T-helper 2 cell treated with Interferon-gamma antibody and Interleukin-4, amounts not matched to agents 5 μg/mL and 100 μg/mL, for 36 hours (primary cell): ENCODE measurements around the gene MAP2K1.
"Not testable (repeated sequence)": the region's sequence is repeated elsewhere in the genome, so short reads cannot be mapped to it uniquely, and the experiment has no call there.

ENCODE experiments used
- DNase-seq: peaks from one replicate; pipeline ENCODE4 v3.0.0; 2021; ENCODE audit warnings: low spot score
- H3K27ac Mint-ChIP-seq: one replicate; pipeline ENCODE4 v1.8.0; 2021; ENCODE audit warnings: mild to moderate bottlenecking, mixed read lengths
- H3K27me3 Mint-ChIP-seq: one replicate; pipeline ENCODE4 v1.8.0; 2021; ENCODE audit warnings: low read depth, mixed read lengths
- H3K36me3 Mint-ChIP-seq: one replicate; pipeline ENCODE4 v1.8.0; 2021; ENCODE audit warnings: low read depth, mixed read lengths
- H3K4me1 Mint-ChIP-seq: one replicate; pipeline ENCODE4 v1.8.0; 2021; ENCODE audit warnings: low read depth, mixed read lengths
- H3K4me3 Mint-ChIP-seq: one replicate; pipeline ENCODE4 v1.8.0; 2022; ENCODE audit warnings: mild to moderate bottlenecking, moderate library complexity, mixed read lengths
- H3K9me3 Mint-ChIP-seq: one replicate; pipeline ENCODE4 v1.8.0; 2021; ENCODE audit warnings: mixed read lengths

The MAP2K1 gene

GRCh38 chr15:66387163-66388042 lies 691 bp downstream of the MAP2K1 start:
- Mint-ChIP-seq H3K4me1 (peaks cover 50% of the 10 kb centered on the region), H3K9me3 (no peaks in the 10 kb centered on the region), H3K4me3 (peak overlapping the region; percentile 97), H3K36me3 (peaks cover 26% of the 10 kb centered on the region), H3K27me3 (no peaks in the 10 kb centered on the region), H3K27ac (peak overlapping the region; percentile 83)
- peak; percentile 79 for DNase-seq

GRCh38 chr15:66388043-66388363 lies 1.3 kb downstream of the MAP2K1 start:
- peak overlapping the region; percentile 83 for H3K27ac Mint-ChIP-seq
- H3K27me3 Mint-ChIP-seq = no peaks in the 10 kb centered on the region
- H3K4me1 Mint-ChIP-seq = peaks cover 53% of the 10 kb centered on the region
- peak overlapping the region; percentile 97 for H3K4me3 Mint-ChIP-seq
- peaks cover 29% of the 10 kb centered on the region for H3K36me3 Mint-ChIP-seq
- no peaks in the 10 kb centered on the region for H3K9me3 Mint-ChIP-seq
- no peak for DNase-seq

- Mint-ChIP-seq H3K27me3 (no peaks in the 10 kb centered on the region), H3K9me3 (no peaks in the 10 kb centered on the region), H3K27ac (peak overlapping the region; percentile 75), H3K36me3 (peaks cover 33% of the 10 kb centered on the region), H3K4me1 (peaks cover 57% of the 10 kb centered on the region), H3K4me3 (peak overlapping the region; percentile 97)
- no peak for DNase-seq
Observed at GRCh38 chr15:66388576-66388975, 1.9 kb downstream of the MAP2K1 start.

GRCh38 chr15:66389098-66389858 lies 2.6 kb downstream of the MAP2K1 start:
- Mint-ChIP-seq H3K4me3 (peak overlapping the region; percentile 97), H3K36me3 (peaks cover 36% of the 10 kb centered on the region), H3K27ac (peak overlapping the region; percentile 86), H3K4me1 (peaks cover 64% of the 10 kb centered on the region), H3K27me3 (no peaks in the 10 kb centered on the region), H3K9me3 (no peaks in the 10 kb centered on the region)
- DNase-seq = no peak

- Mint-ChIP-seq H3K4me3 (peak overlapping the region; percentile 97), H3K36me3 (peaks cover 39% of the 10 kb centered on the region), H3K27ac (peak overlapping the region; percentile 86), H3K27me3 (no peaks in the 10 kb centered on the region), H3K4me1 (peaks cover 67% of the 10 kb centered on the region), H3K9me3 (no peaks in the 10 kb centered on the region)
- DNase-seq = no peak
Observed at GRCh38 chr15:66389859-66390381, 3.2 kb downstream of the MAP2K1 start.

GRCh38 chr15:66390678-66391077 lies 4.0 kb downstream of the MAP2K1 start:
- no peaks in the 10 kb centered on the region for H3K9me3 Mint-ChIP-seq
- no peak for DNase-seq
- peak overlapping the region; percentile 86 for H3K27ac Mint-ChIP-seq
- H3K4me1 Mint-ChIP-seq = peaks cover 69% of the 10 kb centered on the region
- no peaks in the 10 kb centered on the region for H3K27me3 Mint-ChIP-seq
- H3K36me3 Mint-ChIP-seq = peaks cover 44% of the 10 kb centered on the region
- peak overlapping the region; percentile 97 for H3K4me3 Mint-ChIP-seq

GRCh38 chr15:66393037-66393436 lies 6.3 kb downstream of the MAP2K1 start:
- not testable (repeated sequence) for H3K4me3 Mint-ChIP-seq, H3K27me3 Mint-ChIP-seq, H3K9me3 Mint-ChIP-seq, H3K27ac Mint-ChIP-seq, DNase-seq
- Mint-ChIP-seq H3K36me3 (peaks cover 53% of the 10 kb centered on the region), H3K4me1 (peaks cover 70% of the 10 kb centered on the region)

- no peak overlapping the region for H3K4me3 Mint-ChIP-seq
- no peak overlapping the region for H3K27ac Mint-ChIP-seq
- peaks cover 52% of the 10 kb centered on the region for H3K36me3 Mint-ChIP-seq
- no peaks in the 10 kb centered on the region for H3K27me3 Mint-ChIP-seq
- H3K4me1 Mint-ChIP-seq = peaks cover 65% of the 10 kb centered on the region
- no peak for DNase-seq
- no peaks in the 10 kb centered on the region for H3K9me3 Mint-ChIP-seq
Observed at GRCh38 chr15:66394472-66394871, 7.8 kb downstream of the MAP2K1 start.

GRCh38 chr15:66394915-66395314 lies 8.2 kb downstream of the MAP2K1 start:
- H3K4me3 Mint-ChIP-seq = no peak overlapping the region
- H3K36me3 Mint-ChIP-seq = peaks cover 49% of the 10 kb centered on the region
- no peaks in the 10 kb centered on the region for H3K9me3 Mint-ChIP-seq
- DNase-seq = no peak
- H3K27me3 Mint-ChIP-seq = no peaks in the 10 kb centered on the region
- no peak overlapping the region for H3K27ac Mint-ChIP-seq
- H3K4me1 Mint-ChIP-seq = peaks cover 62% of the 10 kb centered on the region

- DNase-seq = no peak
- H3K27ac Mint-ChIP-seq = no peak overlapping the region
- no peak overlapping the region for H3K4me3 Mint-ChIP-seq
- peaks cover 43% of the 10 kb centered on the region for H3K36me3 Mint-ChIP-seq
- H3K4me1 Mint-ChIP-seq = peaks cover 63% of the 10 kb centered on the region
- no peaks in the 10 kb centered on the region for H3K27me3 Mint-ChIP-seq
- H3K9me3 Mint-ChIP-seq = no peaks in the 10 kb centered on the region
Observed at GRCh38 chr15:66399276-66399675, 12.6 kb downstream of the MAP2K1 start.

- Mint-ChIP-seq H3K27me3 (no peaks in the 10 kb centered on the region), H3K4me3 (no peak overlapping the region), H3K27ac (peak overlapping the region; percentile 42), H3K4me1 (peaks cover 61% of the 10 kb centered on the region), H3K36me3 (peaks cover 38% of the 10 kb centered on the region), H3K9me3 (no peaks in the 10 kb centered on the region)
- DNase-seq = no peak
Observed at GRCh38 chr15:66400351-66400774, 13.7 kb downstream of the MAP2K1 start.

- peak overlapping the region; percentile 82 for H3K27ac Mint-ChIP-seq
- peaks cover 33% of the 10 kb centered on the region for H3K36me3 Mint-ChIP-seq
- no peaks in the 10 kb centered on the region for H3K9me3 Mint-ChIP-seq
- DNase-seq = no peak
- H3K4me1 Mint-ChIP-seq = peaks cover 66% of the 10 kb centered on the region
- H3K4me3 Mint-ChIP-seq = peak overlapping the region; percentile 78
- no peaks in the 10 kb centered on the region for H3K27me3 Mint-ChIP-seq
Observed at GRCh38 chr15:66401130-66402021, 14.7 kb downstream of the MAP2K1 start.

- DNase-seq = no peak
- Mint-ChIP-seq H3K9me3 (no peaks in the 10 kb centered on the region), H3K27ac (no peak overlapping the region), H3K4me3 (peak overlapping the region; percentile 78), H3K4me1 (peaks cover 69% of the 10 kb centered on the region), H3K36me3 (peaks cover 27% of the 10 kb centered on the region), H3K27me3 (no peaks in the 10 kb centered on the region)
Observed at GRCh38 chr15:66402761-66403284, 16.1 kb downstream of the MAP2K1 start.
